Measurements from ENCODE around the gene PCDHGC3. TPM values are rescaled to one million over a fixed set of nuclear protein-coding genes. Genes with fewer than 3 reads are reported as not detected.

PCDHGC3 gene
- total RNA-seq, 1 donor from 2014 or later = 104 TPM

DNA sequence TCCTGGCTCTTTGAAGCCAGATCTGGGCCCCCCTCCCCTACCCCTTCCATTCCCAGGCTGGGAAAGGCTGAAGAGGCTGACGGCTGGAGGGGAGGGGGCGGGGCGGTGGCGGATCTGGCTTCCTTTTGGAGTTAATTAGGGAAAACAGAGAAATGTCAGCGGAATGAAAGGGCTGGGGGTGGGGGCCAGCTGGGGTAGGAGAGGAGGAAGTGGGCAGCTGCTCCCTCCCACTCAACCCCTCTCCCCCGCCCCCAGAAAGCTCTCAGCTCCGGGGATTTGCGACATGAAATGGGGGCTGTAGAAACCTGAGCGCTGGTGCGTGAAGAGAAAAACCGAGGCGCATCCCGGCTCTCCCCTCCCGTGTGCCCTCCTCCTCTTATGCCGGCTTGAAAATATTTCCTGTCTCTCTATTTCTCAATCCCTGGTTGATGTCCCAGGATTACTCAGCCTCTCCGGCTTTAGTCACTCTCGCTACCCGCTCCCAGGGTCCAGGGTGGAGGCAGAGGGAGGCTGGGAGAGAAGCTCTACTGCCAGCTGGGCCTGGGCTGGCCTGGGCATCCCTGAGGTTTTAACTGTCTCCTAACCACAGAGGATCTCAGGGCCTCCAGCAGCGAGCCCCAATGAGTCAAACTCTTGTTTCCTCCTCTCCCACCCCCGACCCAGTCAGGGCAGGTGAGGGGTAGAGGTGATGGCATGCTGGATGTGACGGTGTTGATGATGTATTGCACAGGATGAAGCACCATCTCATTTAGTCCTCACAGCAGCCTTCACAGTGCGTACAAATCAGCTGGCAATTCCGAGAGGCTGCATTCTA is 33.2 kb downstream of the PCDHGC3 start:
- DNase-seq = peak; percentile 87

DNA sequence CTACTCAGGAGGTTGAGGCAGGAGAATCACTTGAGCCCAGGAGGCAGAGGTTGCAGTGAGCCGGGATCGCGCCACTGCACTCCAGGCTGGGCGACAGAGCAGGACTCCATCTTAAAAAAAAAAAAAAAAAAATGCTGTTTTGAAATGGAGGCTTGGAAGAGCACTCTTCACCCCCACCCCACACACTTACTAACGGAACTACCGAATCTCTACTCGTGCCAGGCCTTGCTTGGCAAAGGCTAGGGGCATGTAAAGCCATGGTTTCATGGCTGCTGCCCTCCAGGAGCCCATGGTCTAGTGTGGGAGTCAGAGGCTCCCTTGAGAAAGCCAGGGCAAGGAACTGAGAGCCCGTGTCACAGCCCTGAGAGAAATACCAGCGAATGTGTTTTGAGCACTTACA is 34.4 kb downstream of the PCDHGC3 start:
- DNase-seq = no peak

DNA sequence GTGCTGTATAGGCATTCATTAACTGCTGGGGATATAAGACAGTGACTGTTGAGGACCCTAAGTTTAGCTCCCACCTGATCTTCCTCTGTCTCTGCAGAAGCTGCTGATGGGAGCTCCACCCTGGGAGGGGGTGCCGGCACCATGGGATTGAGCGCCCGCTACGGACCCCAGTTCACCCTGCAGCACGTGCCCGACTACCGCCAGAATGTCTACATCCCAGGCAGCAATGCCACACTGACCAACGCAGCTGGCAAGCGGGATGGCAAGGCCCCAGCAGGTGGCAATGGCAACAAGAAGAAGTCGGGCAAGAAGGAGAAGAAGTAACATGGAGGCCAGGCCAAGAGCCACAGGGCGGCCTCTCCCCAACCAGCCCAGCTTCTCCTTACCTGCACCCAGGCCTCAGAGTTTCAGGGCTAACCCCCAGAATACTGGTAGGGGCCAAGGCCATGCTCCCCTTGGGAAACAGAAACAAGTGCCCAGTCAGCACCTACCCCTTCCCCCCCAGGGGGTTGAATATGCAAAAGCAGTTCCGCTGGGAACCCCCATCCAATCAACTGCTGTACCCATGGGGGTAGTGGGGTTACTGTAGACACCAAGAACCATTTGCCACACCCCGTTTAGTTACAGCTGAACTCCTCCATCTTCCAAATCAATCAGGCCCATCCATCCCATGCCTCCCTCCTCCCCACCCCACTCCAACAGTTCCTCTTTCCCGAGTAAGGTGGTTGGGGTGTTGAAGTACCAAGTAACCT is 35.3 kb downstream of the PCDHGC3 start:
- DNase-seq = no peak

DNA sequence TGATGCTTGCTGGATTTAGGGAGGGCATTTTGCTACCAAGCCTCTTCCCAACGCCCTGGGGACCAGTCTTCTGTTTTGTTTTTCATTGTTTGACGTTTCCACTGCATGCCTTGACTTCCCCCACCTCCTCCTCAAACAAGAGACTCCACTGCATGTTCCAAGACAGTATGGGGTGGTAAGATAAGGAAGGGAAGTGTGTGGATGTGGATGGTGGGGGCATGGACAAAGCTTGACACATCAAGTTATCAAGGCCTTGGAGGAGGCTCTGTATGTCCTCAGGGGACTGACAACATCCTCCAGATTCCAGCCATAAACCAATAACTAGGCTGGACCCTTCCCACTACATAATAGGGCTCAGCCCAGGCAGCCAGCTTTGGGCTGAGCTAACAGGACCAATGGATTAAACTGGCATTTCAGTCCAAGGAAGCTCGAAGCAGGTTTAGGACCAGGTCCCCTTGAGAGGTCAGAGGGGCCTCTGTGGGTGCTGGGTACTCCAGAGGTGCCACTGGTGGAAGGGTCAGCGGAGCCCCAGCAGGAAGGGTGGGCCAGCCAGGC is 36.1 kb downstream of the PCDHGC3 start:
- DNase-seq = no peak

DNA sequence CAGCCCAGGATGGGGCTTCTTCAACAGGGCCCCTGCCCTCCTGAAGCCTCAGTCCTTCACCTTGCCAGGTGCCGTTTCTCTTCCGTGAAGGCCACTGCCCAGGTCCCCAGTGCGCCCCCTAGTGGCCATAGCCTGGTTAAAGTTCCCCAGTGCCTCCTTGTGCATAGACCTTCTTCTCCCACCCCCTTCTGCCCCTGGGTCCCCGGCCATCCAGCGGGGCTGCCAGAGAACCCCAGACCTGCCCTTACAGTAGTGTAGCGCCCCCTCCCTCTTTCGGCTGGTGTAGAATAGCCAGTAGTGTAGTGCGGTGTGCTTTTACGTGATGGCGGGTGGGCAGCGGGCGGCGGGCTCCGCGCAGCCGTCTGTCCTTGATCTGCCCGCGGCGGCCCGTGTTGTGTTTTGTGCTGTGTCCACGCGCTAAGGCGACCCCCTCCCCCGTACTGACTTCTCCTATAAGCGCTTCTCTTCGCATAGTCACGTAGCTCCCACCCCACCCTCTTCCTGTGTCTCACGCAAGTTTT is 36.7 kb downstream of the PCDHGC3 start:
- peak; percentile 87 for DNase-seq

DNA sequence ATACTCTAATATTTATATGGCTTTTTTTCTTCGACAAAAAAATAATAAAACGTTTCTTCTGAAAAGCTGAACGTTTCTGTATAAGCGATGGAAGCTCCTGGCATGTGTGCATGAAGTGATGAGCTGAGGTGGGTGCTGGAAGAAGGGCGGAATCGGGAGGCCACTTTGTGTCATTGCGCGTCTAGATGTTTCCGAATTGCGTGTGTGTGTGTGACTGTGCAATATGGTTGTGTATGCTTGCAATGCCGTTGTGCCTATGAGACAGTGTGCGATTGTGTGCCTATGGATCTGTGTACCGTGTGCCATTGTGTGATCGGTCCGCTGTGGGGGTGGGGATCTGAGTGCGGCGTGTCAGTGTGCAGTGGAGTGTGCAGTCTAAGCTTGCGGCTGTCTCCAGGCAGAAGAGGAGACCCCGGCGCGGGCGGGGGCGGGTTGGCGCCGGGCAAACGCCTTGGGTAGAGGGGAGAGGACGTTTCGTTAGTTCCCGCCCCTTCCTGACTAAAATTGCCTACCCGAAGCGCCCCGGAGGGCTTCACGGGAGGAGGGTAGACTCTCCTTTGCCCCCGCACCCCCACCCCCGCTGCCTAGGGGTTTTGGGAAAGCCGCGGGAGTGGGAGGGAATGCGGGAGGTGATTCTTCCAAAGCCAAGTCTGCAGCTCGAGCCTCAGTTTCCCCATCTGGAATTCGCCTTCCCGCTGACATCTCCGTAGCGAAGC is 37.3 kb downstream of the PCDHGC3 start:
- peak; percentile 76 for DNase-seq

DNA sequence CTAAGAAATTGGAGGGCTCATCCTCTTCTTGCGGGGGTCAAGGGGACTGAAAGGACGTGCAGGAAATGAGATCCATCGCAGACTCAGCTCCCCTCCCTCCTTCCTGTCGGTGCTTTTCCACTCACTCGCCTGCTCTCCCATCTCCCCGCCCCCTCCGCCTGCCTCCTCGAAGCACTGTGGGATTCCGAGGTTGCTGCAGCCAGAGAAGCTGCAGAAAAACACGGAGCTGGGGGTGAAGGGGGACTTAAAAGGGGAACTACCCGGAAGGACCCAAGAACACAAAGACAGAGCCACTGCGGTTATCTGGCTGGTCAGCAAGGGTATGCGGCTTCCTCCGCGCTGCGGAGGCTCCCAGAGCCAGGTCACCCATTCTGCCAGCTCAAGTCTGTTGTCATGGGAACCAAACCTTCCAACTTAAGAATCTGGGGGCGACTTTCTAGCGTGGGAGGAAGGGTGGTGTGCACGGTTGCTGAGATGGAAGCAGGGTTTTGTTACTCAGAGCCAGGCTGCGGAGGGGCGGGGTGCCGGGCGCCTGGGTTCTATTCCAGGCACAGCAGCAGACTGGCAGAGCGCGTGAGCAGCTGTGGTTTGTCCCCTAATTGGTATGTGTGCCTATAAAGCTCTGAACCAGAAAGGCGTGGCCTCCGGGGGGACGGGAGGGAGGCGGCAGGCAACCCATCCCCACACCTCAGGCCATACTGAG is 38.0 kb downstream of the PCDHGC3 start:
- DNase-seq = peak; percentile 94

DNA sequence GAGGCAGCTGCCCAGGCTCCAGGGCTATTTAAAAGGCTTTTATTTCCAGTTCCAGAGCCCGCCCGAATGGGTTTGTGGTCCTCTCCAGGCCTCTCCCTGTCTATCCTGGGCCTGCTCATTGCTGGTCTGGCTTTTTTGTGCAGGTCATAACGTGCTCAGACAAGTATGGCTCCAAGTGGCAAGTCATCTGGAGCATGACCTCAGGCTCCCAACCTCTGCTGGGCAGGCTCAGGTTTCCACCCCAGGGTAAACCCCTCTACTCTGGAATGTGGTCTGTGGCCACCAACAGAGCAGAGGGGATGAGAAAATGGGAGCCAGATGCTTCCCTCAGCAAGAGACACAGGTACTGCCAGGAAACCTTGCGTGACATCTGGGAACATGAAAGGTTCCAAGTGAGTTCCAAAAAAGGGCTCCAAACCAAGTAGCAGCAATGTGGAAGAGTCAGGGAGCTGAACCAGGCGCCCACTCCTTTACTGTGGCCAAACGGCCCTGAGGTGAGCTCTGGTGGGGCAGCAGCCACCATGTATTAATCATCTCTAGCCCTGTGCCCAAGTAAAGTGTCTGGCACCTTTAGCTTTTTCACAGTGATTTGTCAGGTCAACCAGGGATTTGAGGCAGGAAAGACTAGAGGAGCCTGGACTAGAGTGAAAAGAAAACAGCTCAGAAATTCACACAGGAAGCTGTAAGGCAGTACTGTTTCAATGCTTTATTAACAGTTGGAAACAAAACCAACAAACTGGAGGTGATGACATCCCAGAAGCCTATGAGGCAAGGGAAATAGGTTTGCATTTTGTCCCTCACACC is 38.8 kb downstream of the PCDHGC3 start:
- no peak for DNase-seq

DNA sequence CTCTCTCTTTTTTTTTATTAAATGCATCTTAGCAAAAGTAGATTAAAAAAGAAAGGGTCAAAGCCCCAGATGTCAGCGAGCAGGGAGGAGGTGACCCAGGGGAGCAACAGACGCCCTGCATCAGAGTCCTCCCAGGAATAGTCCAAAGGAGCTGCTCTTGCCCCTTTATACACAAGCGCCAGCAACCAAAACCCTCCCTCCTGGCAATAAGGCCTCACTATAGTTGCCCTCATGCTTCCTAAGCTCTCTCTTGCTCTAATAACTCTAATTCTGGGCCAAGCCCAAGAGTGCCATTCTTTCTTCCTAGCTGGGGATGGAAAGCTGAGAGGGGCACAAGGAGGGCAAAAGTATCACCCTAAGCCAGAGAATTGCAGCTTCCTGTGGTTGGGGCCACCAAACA is 39.4 kb downstream of the PCDHGC3 start:
- DNase-seq = peak; percentile 10

DNA sequence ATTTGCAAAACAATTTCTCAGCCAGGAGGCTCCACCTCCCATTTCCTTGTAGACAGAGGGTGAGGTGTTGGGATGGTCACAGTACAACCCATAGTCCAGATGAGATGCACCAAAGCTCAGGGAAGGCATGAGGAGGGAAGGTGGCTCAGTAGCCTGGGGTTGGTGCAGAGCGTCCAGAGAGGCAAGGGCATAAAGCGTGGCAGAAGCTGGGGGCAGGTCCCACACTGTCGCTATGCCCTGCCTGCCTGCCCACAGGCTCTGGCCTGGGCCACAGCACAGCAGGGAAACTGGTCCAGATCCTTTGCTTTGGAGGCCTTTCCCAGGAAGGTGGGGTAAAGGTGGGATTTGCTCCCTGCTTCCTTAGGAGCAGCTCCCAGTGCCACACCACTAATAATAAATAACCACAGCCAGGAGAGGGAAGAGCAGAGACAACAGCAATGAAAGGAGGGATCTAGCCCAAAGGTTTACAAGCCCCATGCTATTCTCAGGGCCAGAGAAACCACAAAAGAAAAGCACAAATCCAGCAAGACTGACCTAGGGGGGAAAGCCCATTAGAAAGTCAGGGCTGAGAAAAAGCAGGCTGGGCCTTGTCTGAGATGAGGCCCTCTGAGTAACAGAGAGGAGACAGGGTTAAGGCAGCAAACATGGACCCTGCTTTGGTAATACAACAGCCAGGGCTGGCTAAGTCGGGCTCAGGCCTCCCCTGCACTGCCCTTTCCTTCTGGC is 40.3 kb downstream of the PCDHGC3 start:
- no peak for DNase-seq

DNA sequence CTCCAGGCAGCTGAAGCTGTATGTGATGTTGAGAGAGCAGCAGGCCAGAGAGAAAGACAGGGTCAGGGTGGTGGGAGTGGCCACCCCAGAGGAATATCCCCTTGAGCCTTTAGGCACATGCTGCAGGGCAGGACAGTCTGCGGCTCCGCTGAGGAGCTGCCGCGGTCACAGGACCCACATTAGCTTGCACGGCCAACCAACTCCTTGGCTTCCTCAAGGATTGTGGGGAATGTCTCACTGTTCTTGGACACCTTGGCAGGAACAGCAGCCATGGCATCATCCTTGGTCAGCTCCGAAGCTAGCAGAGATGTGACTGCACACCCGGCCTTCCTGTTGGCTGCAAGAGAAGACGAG is 40.9 kb downstream of the PCDHGC3 start:
- peak; percentile 28 for DNase-seq

DNA sequence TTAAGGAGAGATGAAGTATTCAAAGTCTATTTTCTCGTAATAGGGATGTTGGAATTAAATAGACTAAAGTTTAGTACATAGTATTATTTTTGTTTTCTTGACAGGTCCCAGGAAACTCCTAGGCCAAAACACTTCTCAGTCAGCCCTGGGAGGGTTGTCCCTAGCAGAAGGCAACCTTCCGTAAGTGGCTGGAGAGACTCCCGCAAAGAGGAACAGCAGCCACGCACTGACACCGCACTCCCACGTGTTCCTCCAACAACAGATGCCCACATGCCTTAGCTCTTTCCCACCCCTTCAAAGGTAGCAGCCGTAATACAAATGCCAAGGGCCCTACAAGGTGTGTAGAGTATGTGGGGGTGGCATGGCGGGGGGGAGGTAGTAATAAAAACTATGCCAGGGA is 41.5 kb downstream of the PCDHGC3 start:
- DNase-seq = no peak

DNA sequence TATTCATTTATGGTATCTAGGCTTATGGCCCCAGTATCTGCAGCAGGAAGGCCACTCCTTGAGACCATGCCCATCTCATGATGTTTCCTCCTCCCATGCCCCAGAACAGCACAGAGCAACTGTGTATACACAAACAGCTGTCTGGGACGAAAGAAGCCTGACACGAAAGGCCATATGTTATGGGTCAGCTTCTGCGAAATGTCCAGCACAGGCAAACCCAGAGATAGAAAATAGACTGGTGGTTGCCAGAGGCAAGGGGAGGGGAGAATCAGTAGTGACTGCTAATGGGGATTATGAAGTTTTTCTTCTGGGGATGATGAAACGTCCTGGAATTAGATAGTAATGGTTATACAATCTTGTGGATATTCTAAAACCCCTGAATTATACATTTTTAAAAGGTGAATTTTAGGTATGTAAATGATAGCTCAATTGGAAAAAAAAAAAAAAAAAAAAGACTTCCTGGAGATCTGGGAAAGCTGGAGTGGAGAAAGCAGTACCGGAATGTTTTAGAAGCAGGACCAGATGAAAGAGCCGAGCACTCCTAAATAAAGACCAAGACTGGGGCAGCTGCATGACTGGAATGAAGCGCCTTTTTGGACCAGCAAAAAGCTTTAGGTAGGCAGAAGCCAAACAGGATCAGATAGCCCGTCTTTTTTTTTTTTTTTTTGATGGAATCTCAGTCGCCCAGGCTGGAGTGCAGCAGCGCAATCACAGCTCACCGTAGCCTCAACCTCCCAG is 42.3 kb downstream of the PCDHGC3 start:
- peak; percentile 80 for DNase-seq

DNA sequence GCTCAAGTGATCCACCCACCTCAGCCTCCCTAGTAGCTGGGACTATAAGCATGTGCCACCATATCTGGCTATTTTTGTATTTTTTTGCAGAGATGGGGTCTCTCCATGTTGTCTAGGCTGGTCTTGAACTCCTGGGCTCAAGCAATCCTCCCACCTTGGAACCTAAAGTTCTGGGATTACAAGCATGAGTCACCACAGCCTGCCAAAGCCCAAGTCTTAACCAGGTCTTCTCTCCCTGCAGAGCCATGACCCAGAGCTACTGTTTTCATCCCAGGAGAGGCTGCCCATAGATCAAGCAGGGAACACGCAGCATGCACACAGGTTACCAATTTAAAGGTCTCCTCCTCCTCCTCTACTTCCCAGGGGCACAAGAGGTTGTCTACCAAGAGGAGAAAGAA is 42.9 kb downstream of the PCDHGC3 start:
- no peak for DNase-seq

DNA sequence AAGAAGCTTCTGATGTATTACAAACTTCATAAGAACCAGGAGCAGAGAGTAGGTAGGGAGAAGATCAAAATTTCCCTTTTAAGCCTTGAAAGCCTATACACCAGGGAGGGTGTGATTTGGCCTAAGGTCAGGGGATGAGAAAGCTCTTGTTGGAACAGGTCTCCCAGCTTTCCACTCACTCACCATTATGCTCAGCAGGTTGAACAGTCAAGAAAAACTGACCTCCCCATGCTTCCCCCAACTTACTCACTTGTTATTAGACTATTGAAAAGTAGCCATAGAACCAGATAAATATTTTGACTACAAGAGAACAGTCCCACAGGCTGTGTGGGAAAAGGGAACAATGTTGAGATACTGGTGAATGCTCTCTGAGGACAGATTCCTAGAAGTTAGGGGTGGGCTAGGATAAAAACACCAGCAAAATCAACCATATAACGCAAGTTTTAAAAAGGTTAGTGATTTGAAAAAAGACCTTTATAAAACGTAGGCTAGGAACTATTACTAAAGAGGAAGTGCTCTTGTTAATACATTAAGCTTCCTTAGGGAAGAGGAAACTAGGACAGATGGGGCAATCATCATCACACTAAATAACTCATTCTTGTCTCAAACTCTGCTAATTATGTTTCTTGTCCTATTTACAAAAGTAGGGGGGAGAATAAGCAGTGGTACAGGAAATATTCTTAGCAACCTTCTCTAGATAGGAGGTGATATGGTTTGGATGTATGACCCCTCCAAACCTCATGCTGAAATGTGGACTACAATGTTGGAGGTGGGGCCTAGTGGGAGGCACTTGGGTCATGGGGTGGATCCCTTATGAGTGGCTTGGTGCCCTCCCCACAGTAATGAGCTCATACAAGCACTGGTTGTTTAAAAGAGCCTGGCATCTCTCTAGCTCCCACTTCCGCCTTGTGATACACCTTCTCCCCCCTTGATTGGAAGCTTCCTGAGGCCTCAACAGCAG is 44.1 kb downstream of the PCDHGC3 start:
- DNase-seq = no peak

DNA sequence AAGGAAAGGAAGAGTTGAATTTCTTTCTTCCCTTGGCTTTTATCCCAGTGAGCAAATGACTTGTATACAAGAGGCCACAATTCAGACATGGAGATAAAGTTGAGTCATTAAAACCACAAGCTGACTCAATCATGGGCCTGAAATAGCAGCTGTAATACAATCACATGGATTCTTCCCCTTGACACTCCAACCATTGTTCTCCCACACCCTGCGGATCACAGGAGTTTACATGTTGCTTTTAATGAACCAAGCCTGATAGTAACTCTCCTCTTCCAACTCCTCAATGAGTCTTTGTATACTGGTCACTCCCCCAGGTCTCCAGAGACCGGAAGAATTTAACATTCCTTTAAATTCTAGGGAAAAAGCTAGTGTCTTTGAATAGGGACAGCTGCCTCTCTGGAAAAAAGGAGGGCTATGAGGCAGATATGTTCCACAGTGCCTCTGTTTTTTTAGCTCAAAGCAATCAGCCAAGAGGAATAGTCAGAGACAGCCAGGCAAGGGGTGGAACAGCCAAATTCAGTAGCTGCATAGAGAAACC is 45.5 kb downstream of the PCDHGC3 start:
- peak; percentile 95 for DNase-seq

DNA sequence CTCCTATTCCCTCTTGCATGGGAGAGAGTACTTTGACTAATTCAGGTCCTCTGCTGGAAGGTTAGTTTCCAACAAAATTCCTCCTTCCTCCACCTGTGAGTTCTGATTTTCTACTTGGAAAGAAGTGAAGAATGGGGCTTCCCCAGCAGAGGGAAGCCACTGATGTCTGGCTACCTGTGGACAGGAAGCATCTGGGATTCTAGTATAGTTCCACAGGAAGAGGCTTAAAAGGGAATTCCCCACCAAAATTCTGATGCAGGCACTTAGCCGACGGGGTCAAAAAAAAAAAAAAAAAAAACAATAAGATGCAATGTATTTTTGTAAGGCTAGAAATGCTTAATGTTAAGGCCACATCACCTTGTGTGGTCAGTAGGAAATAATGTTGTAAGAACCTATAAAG is 46.5 kb downstream of the PCDHGC3 start:
- DNase-seq = peak; percentile 13

DNA sequence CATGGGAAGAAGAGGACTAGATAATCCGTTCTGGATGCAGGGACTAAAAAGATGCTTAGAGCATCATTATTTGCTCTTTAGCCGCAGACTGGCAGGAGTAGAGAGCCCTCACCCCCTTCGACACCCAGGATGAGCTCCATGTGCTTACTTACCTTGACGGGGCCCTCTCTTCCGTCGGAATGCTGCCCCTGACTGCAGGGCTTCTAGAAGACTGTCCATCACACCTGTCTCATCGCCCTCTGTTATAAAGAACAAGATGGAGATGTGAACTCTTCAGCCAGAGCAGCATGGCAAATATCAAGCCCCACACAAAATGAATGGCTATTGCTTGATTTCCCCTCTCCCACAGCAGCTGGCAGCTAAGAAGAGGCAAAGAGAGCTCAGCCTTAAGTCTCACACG is 48.2 kb downstream of the PCDHGC3 start:
- DNase-seq = peak; percentile 10

All from tongue (tissue), 2 donors.